ENCODE results near the gene CCDC82.

Gene CCDC82

DNA sequence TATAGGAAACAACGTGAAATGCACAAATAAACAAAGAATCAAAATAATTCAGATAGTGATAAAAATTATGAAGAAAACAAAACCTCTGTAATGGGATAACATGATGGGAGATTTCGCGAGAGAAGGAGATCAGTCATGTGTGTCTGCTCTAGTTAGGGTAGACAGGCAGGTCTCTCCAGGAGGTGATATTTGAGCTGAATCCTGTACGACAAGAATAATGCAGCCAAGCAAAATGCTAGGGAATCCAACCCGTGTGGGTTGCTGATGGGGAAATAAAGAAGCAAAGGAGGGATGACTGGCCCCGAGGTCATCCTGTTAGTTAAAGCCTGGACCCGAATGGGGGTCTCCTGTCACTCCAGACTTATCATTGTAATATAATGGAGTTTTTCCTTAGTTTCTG is 62.8 kb downstream of the CCDC82 start:
- no peak for DNase-seq

DNA sequence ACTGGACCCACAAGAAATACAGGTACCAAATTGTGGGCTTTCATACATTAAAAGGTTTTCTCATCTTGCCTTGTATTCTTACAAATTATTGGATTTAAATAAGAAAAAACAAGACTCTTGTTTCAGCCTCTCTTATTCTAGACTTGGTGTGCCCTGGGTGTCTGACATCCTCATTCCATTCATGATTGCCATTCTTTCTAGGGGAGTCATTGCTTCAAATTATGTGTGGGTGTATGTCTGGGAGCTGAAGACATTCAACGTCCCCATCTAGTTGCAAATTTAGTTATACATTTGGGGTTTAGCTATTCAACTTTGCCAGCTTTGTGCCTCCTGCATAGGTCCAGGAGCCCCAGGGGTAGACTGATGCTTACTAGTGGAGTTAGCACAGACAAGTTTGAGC is 64.8 kb downstream of the CCDC82 start:
- no peak for DNase-seq

DNA sequence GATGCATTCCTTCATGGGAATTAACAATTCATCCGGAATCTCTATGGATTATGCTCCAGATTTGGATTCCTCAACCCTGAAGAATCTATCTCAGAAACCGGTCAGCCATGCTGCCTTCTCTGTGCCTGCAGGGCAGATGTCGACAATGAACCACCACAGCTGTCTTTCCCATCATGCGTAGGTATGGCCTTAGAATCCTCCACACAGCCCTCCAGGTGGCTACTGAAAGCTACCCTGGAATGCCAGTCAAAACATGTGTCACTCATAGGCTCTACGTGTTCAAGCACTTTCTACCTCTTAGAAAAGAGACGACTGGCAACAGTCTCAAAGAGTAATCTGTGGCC is 66.1 kb downstream of the CCDC82 start:
- DNase-seq: no peak

DNA sequence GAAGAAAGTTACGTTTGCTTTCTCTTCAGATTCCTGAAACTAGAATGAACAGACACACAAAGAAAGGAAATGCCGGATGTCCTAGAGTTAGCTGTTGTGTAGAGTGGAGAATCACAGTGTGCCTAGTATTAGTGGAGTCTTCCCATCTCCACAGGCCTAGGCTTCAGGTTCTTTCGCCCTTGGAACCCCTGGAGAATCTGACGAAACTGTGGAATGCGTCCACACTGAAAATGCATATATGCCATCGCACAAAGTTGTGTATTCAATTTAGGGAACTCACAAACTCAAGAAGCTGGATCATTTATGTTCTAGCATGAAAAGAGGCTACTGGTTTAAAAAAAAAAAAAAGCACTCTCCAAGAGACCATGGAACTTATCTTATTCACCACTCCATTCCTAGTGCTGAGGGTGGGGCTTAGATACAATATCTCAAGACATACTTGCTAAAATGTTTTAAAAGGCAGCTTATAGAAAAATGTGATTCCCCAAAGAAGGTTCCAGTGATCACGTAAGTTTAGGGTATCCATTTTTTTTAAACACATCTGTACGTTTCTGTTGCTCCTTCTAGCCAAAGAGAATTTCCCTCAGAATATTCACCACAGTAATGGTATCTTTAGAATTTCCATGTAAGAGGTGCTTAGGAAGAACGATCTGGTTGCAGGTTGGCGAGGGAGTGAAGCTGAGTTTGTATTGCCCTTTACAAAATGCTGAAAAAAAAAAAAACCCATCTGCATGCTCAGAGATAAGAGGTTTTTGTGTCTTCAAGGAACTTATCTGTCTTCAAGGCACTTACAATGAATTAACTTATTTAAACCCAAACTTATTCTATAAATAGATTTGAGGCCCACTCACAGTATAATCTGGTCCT is 66.7 kb downstream of the CCDC82 start:
- no peak for DNase-seq

DNA sequence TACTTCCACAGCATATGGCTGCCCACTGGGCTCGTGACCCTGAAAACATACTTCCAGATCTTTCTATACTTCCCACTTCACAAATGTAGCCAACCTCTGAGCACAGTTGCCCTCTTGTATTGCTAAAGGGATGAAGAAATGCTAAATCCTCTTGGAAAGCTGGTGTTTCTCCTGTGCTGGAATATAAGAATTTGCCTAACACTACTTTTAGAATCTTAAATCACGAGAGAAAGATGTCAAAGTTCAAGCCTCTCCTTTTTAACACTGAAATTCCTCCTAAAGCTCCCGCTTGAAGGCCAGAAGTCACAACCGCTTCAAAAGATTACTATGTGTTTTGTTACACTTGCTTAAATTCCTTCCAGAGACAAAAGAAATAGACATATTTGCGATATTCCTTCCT is 68.6 kb downstream of the CCDC82 start:
- no peak for DNase-seq

DNA sequence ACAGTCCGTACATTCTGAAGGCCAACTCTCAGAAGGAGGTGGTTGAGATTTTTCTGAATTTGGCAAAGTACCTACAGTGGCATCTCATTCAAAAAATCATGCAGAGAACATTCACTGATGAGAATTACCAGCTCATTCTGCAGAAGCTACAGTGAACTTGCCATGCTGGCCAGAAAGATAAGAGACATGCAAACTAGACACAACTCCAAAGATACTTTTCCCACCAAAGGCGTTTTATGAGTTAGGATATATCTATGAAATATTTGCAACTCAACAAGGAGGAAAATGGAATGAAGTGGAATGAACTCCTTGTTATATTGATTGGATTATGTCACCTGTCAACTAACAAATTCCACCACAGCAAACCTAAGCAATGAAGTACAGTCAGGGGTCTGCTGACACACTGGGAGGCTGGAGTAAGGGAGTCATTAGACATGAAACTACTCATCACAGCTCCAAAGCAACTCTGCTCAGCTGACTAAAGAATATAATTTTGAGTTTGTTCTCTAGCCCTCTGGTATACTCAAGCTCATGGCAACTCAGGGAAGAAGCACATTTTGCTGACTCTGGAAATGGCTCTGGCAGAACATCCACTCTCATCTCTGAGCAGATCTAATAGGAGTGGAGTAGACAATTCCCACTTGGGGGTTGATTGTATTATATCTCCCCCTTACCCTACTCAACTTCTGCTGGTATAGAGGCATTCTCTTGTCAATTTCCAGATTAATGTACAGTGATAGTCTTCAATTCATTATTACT is 69.6 kb downstream of the CCDC82 start:
- DNase-seq: no peak

DNA sequence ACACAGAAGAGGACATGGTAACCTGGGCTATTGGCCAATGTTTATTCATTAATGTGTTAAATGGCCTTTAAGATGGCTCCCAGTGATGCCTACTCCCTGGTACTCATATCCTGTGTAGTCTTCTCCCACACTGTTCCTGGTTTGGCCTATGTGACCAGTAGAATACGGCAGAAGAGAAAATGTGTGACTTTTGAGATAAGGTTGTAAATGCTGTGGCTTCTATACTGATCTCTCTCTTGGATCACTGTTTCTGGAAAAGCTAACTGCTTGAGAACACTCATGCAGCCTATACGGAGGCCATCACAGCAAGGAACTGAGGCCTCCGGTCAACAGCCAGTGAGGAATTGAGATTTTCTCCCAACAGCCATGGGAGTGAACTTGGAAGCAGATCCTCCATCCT is 70.9 kb downstream of the CCDC82 start:
- no peak for DNase-seq

DNA sequence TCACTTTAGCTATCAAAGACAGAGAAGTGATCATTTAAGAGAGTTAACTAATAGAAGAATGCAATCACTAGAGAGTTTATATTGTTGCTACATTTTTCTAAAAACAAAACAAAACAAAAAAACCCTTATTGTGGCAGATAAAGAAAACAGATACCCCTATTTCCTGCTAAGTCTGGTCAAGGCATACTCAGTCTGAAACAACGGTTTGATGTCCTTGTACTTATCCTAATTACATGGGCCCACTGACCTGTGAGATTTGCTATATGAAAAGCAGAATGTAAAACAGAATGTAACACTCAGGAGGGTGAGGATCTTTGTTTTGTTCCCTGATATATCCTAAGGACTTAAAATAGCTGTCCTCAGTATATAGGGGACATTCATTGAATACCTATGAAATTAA is 71.3 kb downstream of the CCDC82 start:
- no peak for DNase-seq

DNA sequence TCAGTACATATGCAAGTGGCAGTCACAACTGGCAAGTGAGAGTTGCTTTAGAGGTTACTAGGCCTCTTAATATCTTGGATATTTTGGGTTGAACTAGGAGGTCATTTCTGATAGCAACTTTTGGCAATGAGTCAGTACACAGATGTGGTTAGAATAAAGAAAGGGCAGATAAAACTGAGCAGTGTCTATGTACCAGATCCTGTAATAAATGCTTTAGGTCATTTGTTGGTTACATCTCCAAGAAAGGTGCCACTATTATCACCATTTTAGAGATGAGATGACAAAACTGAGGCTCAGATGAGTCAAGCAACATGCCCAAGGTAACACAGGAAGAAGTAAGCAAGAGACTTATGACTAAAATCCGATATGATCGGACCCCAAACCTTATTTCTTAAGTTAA is 71.7 kb downstream of the CCDC82 start:
- no peak for DNase-seq

DNA sequence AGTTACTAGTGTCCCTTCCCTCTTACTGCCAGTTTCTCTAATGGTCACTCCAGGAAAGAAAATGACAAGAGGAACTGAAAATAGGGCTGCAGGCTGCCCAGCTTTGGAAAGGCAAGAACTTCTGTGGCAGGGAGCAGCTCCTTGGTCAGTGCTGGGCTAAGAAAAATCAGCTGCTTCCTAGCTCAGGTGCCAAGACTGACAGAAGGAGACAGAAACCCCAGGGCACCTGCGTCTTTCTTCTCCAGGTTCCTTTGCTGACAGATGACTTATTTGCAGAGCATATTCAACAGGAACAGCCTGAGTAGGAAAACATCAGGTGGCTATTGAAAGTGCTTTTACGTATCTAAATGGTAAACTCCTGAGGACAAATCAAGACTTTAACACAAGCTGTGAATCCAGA is 72.1 kb downstream of the CCDC82 start:
- no peak for DNase-seq

DNA sequence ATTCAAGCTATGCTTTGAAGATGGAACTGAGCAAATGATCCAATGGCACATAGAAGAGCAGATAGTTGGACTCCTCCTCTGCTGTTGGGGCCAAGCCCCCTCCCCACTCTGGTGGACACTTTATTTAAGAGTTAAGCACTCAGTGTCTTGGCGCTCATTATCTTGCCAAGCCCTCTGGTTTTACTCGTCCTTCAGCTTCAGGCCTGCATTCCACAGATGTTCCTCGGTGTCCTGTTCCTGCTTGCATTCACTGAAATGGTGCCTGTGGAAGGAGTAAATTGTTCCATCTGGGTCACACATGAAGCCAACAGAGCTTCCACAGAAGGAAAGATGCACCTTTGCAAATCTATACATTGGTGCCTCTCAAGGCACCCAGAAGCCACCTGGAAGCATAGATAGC is 72.8 kb downstream of the CCDC82 start:
- no peak for DNase-seq

DNA sequence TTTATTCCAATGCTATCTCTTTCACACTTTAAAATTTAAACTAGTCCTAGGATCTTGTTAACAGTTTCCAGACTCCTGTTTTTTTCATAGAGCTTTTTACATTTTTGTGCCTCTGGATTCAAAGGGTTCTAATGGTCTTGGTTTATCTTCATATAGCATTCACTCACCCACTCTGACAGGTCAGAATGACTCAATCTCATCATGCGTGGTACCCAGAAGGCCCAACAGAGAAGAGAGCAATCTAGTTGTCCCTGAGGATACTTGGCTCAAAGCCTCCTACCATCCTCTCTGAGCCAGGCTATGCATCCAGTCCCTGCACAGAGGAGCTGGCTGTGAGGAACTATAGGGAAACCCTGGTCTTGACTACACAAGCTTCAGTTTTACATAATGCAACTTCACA is 74.2 kb downstream of the CCDC82 start:
- no peak for DNase-seq

DNA sequence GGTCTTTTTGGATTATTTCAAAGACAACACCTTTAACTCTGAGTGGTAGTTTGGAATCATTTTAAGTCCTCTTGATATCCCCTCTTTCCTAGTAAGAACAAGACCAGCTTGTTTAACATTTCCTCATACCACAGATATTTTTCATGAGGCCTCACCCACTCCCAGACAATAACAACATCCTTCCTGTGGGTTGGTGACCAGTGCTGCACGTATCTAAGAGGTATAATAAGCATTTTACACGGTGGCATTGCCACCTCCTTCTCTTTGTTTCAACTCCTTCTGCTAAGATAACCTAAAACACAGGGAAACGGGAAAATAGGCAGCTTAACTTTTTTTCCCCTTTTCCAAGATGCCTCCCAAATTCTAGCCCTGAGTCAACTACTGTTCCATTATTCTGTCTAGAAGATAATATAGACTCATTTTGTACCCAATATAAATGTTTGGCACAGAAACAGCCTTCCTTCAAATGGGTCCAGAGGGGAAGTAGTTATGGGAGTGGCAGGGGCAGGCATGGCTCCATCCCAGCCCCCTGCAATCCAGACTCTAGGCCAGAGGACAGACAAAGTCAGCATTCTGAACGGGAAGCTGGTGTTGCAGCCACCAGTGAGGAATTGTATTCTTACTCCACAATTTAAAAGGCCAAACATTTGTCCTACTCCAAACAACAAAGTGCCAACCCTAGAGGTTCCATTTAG is 75.2 kb downstream of the CCDC82 start:
- no peak for DNase-seq

DNA sequence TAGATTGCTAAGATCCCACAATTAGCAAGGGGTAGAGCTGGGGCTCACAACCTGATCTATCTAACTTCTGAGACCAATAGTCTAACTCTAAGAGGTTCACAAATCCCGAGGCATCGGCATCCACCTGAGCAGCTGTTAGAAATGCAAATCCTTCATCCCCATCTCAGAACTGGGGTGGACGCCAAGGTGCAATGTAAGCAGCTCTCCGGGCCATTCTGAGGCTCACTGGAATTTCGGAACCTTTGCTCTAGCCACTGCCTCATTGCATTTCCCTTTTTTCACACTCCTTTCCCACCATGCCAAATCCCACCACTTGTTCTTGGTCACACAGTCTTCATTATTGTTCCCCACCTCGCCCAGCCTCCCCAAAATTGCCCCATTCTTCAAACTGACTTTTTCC is 76.5 kb downstream of the CCDC82 start:
- DNase-seq: no peak

DNA sequence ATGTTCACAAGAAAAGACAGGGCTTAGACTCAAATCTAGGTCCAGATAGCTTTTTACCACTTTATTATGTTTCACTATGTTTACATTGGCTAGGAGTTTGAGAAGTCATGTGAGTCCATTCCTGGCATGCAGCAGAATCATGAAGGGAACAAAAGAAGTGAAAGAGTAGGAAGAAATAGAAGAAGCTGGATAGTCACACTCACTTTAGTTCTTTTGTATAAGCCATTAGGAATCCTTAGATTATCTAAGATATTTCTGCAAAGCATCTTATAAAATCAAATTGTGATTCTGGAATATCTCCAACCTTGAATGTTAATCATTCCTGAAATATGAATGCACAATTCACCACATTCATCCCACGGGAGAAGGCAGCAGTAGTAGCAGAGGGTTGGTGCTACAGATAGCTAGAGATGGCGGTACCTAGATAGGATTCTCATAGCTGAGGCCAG is 78.6 kb downstream of the CCDC82 start:
- DNase-seq: no peak

DNA sequence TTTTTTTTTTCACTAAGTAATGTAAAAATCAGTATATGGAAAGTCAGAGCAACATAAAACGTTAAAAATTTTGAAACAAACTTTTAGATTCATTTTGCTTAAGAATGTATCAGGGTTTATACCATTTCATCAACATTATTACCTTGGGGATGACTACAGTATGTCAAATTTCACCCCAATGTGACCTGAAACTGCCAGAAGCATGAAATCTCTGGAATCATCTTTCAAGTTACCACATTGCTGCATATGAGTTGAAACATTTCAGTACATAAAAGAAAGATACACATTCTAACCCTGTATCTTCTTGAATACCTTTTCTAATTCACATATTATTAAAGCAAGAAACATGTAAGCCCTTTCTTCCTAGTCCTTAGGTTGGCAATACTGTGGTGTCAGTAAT is 79.5 kb downstream of the CCDC82 start:
- no peak for DNase-seq

DNA sequence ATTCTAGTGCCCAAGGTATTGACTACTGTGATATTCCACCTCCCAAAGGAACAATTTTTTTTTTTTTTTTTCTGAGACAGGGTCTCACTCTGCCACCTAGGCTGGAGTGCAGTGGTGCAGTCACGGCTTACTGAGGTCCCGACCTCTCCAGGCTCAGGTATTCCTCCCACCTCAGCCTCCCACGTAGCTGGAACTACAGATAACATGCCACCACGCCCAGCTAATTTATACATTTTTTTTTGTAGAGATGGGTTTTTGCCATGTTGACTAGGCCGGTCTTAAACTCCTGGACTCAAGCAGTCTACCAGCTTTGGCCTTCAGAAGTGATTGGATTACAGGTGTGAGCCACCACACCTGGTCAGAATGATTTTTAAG is 80.1 kb downstream of the CCDC82 start:
- DNase-seq: no peak

DNA sequence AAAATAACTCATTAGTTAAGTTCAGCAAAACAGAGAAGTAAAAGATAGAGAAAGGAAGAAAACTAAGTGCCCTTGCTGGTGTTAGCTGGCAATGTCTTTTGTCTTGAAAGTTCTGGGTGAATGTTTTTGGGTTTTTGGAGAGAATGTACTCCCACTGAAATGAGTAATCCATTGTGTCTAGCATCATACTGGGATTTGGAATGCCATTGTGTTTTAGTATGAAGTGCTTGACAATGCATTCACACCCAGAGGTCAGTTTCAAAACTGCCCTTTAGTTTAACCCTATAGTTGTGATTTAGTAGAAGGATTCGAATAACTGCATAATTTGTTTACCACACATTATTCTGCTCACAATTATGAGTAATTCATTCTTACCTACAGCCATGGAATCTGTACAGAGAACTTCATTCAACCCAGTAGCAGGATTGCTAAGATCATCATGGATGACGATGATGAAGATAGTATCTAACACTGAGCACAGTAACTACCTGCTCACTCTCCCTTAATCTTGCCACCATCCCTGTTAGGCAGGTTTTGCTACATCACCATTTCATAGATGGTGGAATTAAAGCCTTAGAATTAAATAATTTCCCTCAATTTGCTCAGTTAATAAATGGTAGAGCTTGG is 80.6 kb downstream of the CCDC82 start:
- no peak for DNase-seq

DNA sequence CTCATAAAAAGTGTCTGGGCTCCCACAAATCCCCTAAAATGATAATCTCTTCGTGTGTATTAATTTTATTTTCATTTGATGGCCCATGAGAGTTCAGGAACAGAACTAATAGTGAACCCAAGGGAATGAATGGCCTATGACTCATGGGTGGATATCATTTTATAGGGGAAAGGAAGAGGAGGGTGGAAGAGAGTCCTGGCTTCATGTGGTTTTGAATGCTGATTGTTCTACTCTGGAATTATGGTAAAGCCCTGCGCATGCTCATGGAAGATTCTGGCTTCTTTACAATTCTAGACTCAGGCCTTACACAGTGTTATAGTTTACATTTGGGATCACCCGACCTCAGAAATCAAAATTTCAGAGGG is 82.0 kb downstream of the CCDC82 start:
- no peak for DNase-seq

DNA sequence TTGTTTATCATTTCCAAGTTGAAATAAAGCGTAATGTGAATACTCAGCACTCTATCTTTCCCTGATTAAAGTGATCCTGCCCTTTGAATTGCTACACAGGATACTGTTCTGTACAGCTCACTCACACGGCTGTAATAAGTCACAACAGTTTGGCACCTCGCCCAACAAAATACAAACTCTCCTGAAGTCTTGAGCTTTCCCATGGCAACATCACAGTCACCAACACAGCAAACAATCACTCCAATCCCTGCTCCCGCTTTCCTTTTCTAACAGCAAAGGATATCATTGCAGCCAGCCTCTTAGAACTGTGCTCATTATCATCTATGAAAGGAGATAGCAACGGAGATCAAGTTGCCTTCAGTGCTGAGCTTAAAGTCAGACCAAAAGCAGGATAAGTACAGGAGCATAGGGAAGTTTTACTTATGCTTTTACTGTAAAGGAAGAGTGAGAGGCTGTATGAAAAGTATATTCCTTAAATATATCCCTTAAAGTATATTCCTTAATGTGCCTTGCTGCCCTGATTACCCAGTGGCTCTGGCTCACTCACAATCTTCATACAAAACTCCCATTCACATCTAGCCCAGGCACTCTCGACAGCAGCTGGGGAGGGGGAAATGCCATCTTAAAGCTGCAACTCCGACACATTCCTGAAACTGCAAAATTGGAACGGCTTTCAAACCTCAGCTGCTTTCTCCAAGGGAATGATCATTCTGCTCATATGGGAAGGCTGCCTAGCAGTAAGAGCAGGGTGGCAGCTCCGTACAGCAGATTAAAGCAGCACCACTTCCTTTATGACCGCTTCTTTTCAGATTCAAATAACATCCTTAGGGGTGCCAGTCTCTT is 82.6 kb downstream of the CCDC82 start:
- no peak for DNase-seq

DNA sequence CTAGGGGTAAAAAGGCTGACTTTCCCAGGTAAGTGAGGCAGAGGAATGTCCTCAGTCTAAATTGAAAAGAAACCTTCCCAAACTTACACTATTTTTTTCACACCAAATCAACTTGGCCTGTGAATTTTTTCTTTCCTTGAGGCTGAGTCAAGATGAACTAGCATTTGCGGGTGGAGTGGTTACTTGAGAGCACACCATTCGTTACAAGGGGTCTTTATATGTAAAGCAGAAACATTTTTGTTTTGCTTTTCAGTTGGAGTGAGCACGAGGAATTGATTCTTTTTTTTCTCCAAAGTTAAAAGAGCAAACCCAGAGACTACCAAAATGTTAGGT is 83.1 kb downstream of the CCDC82 start:
- no peak for DNase-seq

DNA sequence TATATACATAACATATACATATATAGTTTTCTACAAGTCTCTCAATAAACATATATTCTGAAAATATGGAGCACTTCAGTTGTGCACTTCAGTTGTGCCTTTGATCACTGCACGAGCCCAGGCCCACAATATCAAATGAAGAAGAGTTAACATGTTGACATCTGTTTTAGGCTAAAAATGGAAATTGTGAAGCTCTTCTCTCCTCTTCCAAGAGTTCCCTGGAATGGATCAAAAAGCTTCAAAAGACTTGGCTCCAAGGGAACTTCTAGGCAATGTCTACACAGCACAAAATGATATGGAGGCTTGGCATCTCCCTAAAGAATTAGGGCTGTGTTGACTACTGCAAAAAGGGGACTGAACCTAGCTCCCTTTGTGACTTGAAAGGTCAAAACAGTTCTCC is 83.6 kb downstream of the CCDC82 start:
- no peak for DNase-seq

DNA sequence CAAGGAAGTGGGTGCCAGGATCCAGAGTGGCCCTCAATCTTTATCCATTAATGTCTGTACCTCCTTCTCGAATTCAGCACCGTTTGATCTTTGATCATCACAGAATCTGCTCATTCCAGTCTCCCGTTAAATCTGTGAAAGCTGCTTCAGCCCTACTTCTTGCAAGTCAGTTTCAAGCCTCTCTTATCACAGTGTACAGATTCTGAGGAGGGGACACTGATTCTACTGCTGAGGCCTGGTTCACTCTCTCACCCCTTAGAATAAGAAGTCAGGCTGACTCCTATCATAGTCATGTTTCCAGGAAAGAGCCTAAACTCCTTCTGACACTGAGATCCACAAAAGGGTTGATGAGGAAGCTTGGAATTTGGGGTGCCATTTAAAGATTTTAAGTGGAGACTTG is 85.7 kb downstream of the CCDC82 start:
- no peak for DNase-seq

Measured in stimulated activated CD4-positive, alpha-beta T cell treated with anti-CD3 and anti-CD28 coated beads, Interleukin-1b, Interleukin-23, amount 100 ng/mL, for 48 hours (primary cell).